ENCODE results near the gene COL23A1. TPM values are rescaled to one million over a fixed set of nuclear protein-coding genes. Genes with fewer than 3 reads are reported as not detected.

Gene COL23A1
- total and polyA plus RNA-seq, 2 of the 13 experiments (the other 11 are each of a cell fraction or from before 2014, with no cell fraction given) = not detected

DNA sequence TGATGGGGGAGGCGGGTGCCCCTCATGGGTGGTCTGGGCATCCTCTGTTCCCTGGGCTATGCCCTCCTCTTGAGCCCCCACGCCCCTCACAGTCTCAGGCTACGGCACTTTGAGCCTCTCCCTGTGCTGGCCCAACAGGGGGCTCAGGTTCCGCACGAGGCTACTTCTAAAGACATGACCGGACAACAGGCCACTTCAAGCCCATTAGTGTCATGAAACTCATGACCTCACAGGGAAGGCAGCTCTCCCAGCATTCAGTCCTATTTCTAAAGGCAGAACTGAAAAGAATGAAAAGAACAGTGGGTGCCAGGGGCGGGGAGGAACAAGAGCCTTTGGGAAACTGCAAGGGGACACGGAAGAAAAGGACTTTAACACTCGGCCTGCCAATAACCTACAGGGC, 45.0 kb downstream of the COL23A1 start:
- POLR2A ChIA-PET = no interaction called here
- FAIRE-seq (no peak), ATAC-seq (no peak)

More for the DNA sequence above, 45.0 kb downstream of the COL23A1 start:
- H3K27me3 ChIP-seq (ENCODE audit: control insufficient read depth in 1 of 2, insufficient read depth in 2 of 2, low read length in 2 of 2) = peaks cover 1 to 25% of the 10 kb centered on the region in 2 experiments; a peak in 4 of 5 replicates
- CTCF ChIA-PET (ENCODE audit: low intra/inter-chr PET ratio, low total read pairs) = no interaction called here
- DNase-seq (ENCODE audit: low spot score) = no peak
- H3K36me3 ChIP-seq (replicated peaks in 1 of 2; ENCODE audit: control insufficient read depth in 1 of 2, insufficient read depth in 2 of 2, low read length in 2 of 2) = no peaks in the 10 kb centered on the region
- WGBS (ENCODE audit: low lambda C conversion rate) = 11% methylated on average over 7 of the region's 9 CpGs
- no peaks in the 10 kb centered on the region for H4K20me1 ChIP-seq (ENCODE audit: insufficient read depth, low read length)
- no peak overlapping the region for H3K9ac ChIP-seq (ENCODE audit: insufficient read depth, low read depth, low read length)
- H3K4me1 ChIP-seq (ENCODE audit: insufficient read depth, low read length) = no peaks in the 10 kb centered on the region
- in situ Hi-C loops (cut with HindIII; ENCODE audit: extremely low pct_ligation_motif_present, low pct_unique_long_range_greater_than_20kb) (no loop called here), intact Hi-C loops (cut with micrococcal nuclease; ENCODE audit: unreplicated experiment) (no loop called here)
- no peak overlapping the region for H2AFZ ChIP-seq (ENCODE audit: low read length)
- H3K4me3 ChIP-seq (replicated peaks in 1 of 3; ENCODE audit: insufficient read depth in 1 of 3, low read depth in 2 of 3, low read length in 3 of 3) = no peak overlapping the region
- no peak overlapping the region for H3K27ac ChIP-seq (ENCODE audit: extremely low read length, insufficient read depth, low read length)
- H3K9me3 ChIP-seq (ENCODE audit: low read length) = no peaks in the 10 kb centered on the region
- no peaks in the 10 kb centered on the region for H3K79me2 ChIP-seq (ENCODE audit: insufficient read depth, low read length)
- no peak for TF ChIP-seq HIVEP1 (CRISPR knock-in tag; IDR thresholded peaks at IDR 0.05)
- no peak for TF ChIP-seq ZNF512B (CRISPR knock-in tag; IDR thresholded peaks at IDR 0.05; ENCODE audit: borderline replicate concordance)
- TF ChIP-seq HMGXB3 (CRISPR knock-in tag; IDR thresholded peaks at IDR 0.05; ENCODE audit: borderline replicate concordance) = no peak
- TF ChIP-seq ZNF597 (CRISPR knock-in tag; IDR thresholded peaks at IDR 0.05) = no peak
- TF ChIP-seq TBX2 (CRISPR knock-in tag; IDR thresholded peaks at IDR 0.05; ENCODE audit: borderline replicate concordance) = no peak
- TF ChIP-seq ZZZ3 (CRISPR knock-in tag; IDR thresholded peaks at IDR 0.05; ENCODE audit: borderline replicate concordance) = no peak
- TF ChIP-seq GRHL1 (CRISPR knock-in tag; conservative IDR thresholded peaks at IDR 0.05) = no peak
- no peak for TF ChIP-seq NR2C2 (CRISPR knock-in tag; IDR thresholded peaks at IDR 0.05; ENCODE audit: borderline replicate concordance)
- BruUV-seq (replicated peaks) = no TSS peak
- H3K4me2 ChIP-seq (ENCODE audit: low read depth, low read length) = no peak overlapping the region
